ENCODE measurements around the gene PRPS2. TPM values are rescaled to one million over a fixed set of nuclear protein-coding genes. Genes with fewer than 3 reads are reported as not detected.

Gene PRPS2
- total RNA-seq, 1 experiment from 2014 or later = 38.4 TPM

DNA sequence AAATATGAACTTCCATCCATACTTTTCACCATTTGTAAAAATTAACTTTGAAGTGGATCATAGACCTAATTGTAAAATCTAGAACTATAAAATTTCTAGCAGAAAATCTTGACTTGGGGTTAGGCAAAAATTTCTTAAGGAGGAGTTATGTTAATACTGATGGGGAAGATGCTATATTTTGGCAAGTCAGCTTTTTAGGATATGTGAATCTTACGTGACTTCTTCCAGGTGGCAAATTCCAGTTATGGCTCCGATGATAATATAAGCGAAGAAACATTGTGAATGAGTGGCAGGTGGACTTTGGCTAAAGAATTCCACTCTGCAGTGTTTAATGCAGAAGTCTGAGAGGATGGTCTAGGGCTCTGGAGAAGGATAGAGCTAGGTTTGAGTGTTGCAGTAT is 1.5 kb downstream of the PRPS2 start (continued):
- TF ChIP-seq, protein P1, sequence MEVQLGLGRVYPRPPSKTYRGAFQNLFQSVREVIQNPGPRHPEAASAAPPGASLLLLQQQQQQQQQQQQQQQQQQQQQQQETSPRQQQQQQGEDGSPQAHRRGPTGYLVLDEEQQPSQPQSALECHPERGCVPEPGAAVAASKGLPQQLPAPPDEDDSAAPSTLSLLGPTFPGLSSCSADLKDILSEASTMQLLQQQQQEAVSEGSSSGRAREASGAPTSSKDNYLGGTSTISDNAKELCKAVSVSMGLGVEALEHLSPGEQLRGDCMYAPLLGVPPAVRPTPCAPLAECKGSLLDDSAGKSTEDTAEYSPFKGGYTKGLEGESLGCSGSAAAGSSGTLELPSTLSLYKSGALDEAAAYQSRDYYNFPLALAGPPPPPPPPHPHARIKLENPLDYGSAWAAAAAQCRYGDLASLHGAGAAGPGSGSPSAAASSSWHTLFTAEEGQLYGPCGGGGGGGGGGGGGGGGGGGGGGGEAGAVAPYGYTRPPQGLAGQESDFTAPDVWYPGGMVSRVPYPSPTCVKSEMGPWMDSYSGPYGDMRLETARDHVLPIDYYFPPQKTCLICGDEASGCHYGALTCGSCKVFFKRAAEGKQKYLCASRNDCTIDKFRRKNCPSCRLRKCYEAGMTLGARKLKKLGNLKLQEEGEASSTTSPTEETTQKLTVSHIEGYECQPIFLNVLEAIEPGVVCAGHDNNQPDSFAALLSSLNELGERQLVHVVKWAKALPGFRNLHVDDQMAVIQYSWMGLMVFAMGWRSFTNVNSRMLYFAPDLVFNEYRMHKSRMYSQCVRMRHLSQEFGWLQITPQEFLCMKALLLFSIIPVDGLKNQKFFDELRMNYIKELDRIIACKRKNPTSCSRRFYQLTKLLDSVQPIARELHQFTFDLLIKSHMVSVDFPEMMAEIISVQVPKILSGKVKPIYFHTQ (CRISPR knock-in tag; IDR thresholded peaks at IDR 0.05) = no peak
- TF ChIP-seq ZNF219 (CRISPR knock-in tag; IDR thresholded peaks at IDR 0.05; ENCODE audit: borderline replicate concordance) (no peak), USF1 (CRISPR knock-in tag; IDR thresholded peaks at IDR 0.05) (no peak)
- TF ChIP-seq, protein P2, sequence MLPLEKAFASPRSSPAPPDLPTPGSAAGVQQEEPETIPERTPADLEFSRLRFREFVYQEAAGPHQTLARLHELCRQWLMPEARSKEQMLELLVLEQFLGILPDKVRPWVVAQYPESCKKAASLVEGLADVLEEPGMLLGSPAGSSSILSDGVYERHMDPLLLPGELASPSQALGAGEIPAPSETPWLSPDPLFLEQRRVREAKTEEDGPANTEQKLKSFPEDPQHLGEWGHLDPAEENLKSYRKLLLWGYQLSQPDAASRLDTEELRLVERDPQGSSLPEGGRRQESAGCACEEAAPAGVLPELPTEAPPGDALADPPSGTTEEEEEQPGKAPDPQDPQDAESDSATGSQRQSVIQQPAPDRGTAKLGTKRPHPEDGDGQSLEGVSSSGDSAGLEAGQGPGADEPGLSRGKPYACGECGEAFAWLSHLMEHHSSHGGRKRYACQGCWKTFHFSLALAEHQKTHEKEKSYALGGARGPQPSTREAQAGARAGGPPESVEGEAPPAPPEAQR (CRISPR knock-in tag; IDR thresholded peaks at IDR 0.05) = no peak

- 0 out of 2 replicates have a peak, but pooled peaks cover 4% of the 10 kb centered on the region for H3K9me3 Mint-ChIP-seq
- CTCF ChIA-PET = interaction anchor here (1.4 kb wide), 1 partner anchor 23 kb away, joined by 9 read pairs; no protein-coding TSS in a partner anchor
- H3K27ac Mint-ChIP-seq = no peak overlapping the region
- DNase-seq (ENCODE audit: low spot score) (no peak), ATAC-seq (no peak)
- H3K27me3 Mint-ChIP-seq (ENCODE audit: low read depth) = peaks cover 13% of the 10 kb centered on the region
- H3K4me3 Mint-ChIP-seq = no peak overlapping the region
- no peak for TF ChIP-seq EMX1 (CRISPR knock-in tag; IDR thresholded peaks at IDR 0.05)
- TF ChIP-seq TEAD1 (CRISPR knock-in tag; IDR thresholded peaks at IDR 0.05) = no peak
- no peak for TF ChIP-seq HMGXB4 (CRISPR knock-in tag; IDR thresholded peaks at IDR 0.05)
- no peak for TF ChIP-seq ZNF512 (CRISPR knock-in tag; IDR thresholded peaks at IDR 0.05; ENCODE audit: borderline replicate concordance)
- no peak for TF ChIP-seq FOXP1 (CRISPR knock-in tag; IDR thresholded peaks at IDR 0.05; ENCODE audit: borderline replicate concordance)
- TF ChIP-seq SMAD3 (CRISPR knock-in tag; IDR thresholded peaks at IDR 0.05; ENCODE audit: borderline replicate concordance) = no peak
- TF ChIP-seq, protein P3, sequence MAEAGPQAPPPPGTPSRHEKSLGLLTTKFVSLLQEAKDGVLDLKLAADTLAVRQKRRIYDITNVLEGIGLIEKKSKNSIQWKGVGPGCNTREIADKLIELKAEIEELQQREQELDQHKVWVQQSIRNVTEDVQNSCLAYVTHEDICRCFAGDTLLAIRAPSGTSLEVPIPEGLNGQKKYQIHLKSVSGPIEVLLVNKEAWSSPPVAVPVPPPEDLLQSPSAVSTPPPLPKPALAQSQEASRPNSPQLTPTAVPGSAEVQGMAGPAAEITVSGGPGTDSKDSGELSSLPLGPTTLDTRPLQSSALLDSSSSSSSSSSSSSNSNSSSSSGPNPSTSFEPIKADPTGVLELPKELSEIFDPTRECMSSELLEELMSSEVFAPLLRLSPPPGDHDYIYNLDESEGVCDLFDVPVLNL (CRISPR knock-in tag; IDR thresholded peaks at IDR 0.05; ENCODE audit: borderline replicate concordance, low read depth) = no peak
- TF ChIP-seq ZNF317 (CRISPR knock-in tag; IDR thresholded peaks at IDR 0.05; ENCODE audit: borderline replicate concordance, low read depth) = no peak
- no peak for TF ChIP-seq CREB1 (CRISPR knock-in tag; IDR thresholded peaks at IDR 0.05)
- no peak for TF ChIP-seq CDX4 (CRISPR knock-in tag; IDR thresholded peaks at IDR 0.05; ENCODE audit: borderline replicate concordance)
- TF ChIP-seq ATF3 (CRISPR knock-in tag; conservative IDR thresholded peaks at IDR 0.05) = no peak
- no peak for TF ChIP-seq JUN (CRISPR knock-in tag; IDR thresholded peaks at IDR 0.05)
- H3K36me3 Mint-ChIP-seq = peaks cover 25% of the 10 kb centered on the region
- POLR2A ChIA-PET = no interaction called here
- peaks cover 14% of the 10 kb centered on the region for H3K4me1 Mint-ChIP-seq
Measured at GRCh38 chrX:12794654-12795053, 3.4 kb downstream of the PRPS2 start.

Data from WTC11 (cell line).